ENCODE measurements around the gene ANKLE1.
"Not testable (repeated sequence)": the region's sequence is repeated elsewhere in the genome, so short reads cannot be mapped to it uniquely, and the experiment has no call there.

ANKLE1 gene

GRCh38 chr19:17246681-17247425 is 34.8 kb upstream of the ANKLE1 start:
- no peak for DNase-seq (ENCODE audit: low read depth)

DNA sequence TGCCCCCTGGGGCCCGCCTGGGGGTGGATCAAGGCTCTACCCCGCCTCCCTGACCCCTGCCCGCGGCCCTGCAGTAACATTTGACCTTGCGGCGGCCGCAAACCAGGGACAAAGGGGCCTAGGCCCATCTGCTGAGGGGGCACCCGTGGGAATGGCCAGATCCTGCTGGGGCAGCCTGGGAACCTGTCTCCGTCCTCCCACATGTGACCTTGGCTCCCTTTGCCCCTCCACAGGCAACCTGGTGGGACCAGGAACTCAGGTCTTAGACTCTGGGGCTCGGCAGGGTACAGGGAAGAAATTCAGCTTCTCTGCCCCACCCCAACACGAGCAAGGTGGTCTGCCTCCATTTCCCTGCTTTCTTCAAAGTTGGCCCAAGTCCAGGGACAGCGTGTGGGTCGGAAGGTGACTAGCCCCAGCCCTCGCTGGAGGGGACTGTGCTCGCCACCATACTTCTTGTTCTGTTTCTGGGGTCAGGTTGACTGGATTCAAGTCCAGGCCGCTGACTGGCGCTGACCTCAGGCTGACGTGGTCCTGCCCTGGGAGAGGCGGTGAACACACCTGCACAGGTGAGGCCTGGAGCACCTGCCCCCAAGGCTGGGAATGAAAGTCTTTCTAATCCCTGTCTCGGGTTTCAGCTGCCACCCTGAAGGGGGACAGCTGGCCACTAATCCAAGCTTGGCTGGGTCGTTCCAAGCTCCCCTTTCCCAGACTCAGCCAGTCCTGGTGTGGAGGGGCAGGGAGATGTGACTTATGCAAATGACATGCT is 33.5 kb upstream of the ANKLE1 start:
- no peak for DNase-seq (ENCODE audit: low read depth)

DNA sequence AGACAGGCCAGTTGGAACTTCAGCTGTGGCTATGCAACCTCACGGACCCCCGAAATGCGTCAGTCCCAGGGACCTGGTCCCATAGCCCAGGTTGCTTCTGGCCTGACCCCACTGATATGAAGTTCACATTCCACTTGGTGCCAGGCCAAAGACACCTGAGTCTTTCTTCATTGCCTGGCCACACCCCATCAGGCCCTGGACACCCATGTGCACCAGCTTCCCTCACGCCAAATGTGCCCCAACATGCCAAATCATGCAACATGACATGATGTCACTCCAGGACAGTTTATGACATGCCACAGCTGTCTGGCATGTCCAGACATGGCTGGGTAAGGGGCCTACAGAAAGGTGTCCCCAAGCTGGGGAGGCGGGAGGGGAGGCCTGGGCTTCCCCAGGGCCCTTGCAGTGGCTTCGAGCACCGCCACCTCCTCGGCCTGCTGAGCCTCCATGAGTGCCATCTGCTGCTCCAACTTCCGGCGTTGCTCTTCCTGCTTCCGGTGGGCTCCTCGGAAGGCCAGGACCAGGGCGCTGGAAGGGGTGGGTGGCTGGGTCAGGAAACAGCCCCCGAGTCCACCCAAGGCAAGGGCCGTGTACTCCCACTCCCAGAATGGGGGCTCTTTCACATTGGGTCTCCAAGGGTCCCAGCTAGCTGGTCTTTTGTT is 31.7 kb upstream of the ANKLE1 start:
- no peak for DNase-seq (ENCODE audit: low read depth)

- DNase-seq (ENCODE audit: low read depth): no peak
Measured at GRCh38 chr19:17254636-17255035, 27.1 kb upstream of the ANKLE1 start.

DNA sequence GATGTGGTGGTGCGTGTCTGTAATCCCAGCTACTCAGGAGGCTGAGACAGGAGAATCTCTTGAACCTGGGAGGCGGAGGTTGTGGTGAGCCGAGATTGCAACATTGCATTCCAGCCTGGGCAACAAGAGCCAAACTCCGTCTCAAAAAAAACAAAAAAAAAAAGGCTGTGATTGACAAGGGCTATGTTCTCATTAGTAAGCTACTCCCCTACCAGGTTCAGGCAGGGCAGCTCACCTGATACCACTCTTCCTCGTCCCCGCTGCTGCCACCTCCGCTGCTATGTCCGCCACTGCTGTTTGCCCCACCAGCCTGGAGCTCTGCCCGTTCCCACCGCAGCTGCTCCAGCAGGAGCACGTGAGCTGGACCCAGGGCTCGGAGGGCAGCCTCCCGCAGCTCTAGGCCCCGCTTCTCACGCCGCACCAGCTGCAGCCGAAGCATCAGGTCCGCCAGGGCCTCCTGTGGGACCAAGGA is 26.5 kb upstream of the ANKLE1 start:
- no peak for DNase-seq (ENCODE audit: low read depth)

- DNase-seq (ENCODE audit: low read depth): no peak
Measured at GRCh38 chr19:17256130-17256529, 25.6 kb upstream of the ANKLE1 start.

GRCh38 chr19:17259118-17259780 is 22.5 kb upstream of the ANKLE1 start:
- no peak for DNase-seq (ENCODE audit: low read depth)

- DNase-seq (ENCODE audit: low read depth): no peak
Measured at GRCh38 chr19:17259934-17260333, 21.8 kb upstream of the ANKLE1 start.

DNA sequence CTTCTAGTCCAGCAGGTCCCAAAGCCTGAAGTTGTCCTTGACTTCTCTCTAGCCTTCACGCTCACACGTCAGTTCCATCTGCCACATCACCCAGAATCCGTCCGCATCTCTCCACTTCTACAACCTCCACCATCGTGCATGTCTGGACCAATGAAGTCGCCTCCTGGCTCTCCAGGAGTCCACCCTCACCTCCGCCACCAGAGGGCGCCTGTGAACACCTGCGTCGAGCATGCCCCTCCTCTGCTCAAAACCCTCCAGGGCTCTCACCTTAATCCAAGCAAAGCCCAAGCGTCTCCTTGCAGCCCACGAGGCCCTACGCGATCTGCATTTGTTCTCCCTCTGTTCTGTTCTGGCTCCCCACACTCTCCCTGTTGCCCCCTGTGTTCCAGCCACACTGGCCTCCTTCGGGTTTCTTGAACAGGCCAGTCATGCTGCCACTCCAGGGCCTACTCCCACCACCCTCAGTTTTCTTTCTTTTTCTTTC is 20.8 kb upstream of the ANKLE1 start:
- peak; percentile 28 for DNase-seq (ENCODE audit: low read depth)

DNA sequence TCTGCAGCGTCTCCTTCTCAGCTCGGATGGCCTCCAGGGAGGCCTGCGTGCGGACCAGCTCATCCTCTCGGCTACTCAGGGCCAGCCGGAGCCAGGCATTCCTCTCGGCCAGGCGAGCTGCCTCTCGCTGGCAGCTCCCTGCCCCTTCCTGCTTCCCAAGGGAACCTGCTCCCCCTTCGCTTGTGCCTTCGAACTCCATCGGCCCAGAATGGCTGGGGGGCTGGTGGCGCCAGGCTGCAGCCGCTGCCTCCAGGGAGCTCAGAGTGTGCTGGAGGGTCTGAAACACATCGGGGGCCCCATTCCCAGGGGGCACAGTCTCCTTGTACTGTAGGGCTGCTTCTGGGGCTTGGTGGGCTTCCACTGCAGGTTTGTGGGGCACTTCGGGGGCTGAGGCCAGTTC is 19.1 kb upstream of the ANKLE1 start:
- DNase-seq (ENCODE audit: low read depth): no peak

GRCh38 chr19:17263712-17264640 is 17.7 kb upstream of the ANKLE1 start:
- DNase-seq (ENCODE audit: low read depth): no peak

GRCh38 chr19:17264641-17264979 is 17.1 kb upstream of the ANKLE1 start, which contains the start of gene USHBP1:
Gene USHBP1 (minus strand): TSS chr19:17264745. CDS start chr19:17264299, 446 bp downstream.
- DNase-seq (ENCODE audit: low read depth): no peak

DNA sequence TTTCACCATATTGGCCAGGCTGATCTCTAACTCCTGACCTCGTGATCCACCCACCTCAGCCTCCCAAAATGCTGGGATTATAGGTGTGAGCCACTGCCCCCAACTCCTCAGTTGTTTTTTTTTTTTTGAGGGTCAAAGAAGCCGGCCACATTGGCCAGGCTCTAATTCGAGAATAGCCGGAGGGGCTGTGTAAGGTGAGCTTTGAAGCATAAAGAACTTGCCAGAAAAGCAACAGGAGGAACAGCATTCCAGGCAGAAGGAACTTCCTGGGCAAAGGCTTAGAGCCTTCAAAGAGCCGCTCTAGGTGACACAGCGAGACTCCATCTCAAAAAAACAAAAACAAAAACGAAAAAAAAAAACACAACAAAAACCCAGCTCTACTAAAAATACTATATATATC is 15.7 kb upstream of the ANKLE1 start:
- DNase-seq (ENCODE audit: low read depth): no peak

GRCh38 chr19:17266589-17266974 is 15.1 kb upstream of the ANKLE1 start:
- no peak for DNase-seq (ENCODE audit: low read depth)

DNA sequence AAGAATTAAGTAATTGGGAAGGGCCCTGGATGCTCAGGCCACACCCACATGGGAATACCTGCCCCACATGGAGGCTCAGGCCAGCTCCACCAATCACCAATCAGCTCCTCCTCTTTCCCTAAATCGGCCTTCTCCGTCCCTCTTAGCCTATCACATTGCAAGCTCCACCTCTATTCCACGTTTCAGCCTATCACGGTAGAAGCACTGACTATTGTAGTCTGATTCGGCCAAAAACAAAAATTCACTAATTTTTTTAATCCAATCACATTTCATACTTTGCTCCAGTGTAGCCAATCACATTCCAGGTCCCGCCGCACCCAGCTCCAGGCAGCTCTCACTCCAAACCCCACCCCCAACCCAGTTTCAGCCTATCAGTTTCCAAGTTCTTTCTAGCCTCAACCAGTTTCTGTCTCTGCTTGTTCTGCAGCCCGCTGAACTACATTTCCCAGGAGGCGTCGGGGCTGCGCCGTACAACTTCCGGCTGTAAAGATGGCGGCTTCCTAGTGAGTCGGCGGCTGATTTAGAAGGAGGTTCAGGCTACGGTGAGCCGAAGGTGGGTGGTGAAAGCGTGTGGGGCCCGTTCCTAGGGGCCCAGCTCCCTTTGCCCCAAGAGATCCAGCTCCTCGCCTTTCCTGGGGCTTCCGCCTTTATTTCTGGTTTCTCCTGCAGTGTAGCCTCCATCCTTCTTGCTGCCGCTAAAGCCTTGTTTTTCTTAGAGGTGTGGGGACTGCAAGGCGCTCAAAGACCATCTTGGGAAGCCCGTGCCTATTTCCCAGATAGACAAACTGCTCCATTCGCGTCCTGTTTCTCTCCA is 14.5 kb upstream of the ANKLE1 start, which contains the start of gene BABAM1:
Gene BABAM1 (plus strand): TSS at position 469 of the 814 bp plus-strand sequence. CDS start 1,364 bp downstream, outside the sequence.
- peak; percentile 99 for DNase-seq (ENCODE audit: low read depth)

DNA sequence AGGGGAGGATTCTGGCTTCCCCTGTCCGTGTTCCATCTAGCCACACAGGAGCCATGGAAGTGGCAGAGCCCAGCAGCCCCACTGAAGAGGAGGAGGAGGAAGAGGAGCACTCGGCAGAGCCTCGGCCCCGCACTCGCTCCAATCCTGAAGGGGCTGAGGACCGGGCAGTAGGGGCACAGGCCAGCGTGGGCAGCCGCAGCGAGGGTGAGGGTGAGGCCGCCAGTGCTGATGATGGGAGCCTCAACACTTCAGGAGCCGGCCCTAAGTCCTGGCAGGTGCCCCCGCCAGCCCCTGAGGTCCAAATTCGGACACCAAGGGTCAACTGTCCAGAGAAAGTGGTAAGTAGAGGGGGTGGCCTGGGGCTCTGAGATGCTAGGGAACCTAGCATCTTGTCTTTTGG is 12.9 kb upstream of the ANKLE1 start:
- DNase-seq (ENCODE audit: low read depth): no peak

- DNase-seq (ENCODE audit: low read depth): not testable (repeated sequence)
Measured at GRCh38 chr19:17274892-17275291, 6.8 kb upstream of the ANKLE1 start.

DNA sequence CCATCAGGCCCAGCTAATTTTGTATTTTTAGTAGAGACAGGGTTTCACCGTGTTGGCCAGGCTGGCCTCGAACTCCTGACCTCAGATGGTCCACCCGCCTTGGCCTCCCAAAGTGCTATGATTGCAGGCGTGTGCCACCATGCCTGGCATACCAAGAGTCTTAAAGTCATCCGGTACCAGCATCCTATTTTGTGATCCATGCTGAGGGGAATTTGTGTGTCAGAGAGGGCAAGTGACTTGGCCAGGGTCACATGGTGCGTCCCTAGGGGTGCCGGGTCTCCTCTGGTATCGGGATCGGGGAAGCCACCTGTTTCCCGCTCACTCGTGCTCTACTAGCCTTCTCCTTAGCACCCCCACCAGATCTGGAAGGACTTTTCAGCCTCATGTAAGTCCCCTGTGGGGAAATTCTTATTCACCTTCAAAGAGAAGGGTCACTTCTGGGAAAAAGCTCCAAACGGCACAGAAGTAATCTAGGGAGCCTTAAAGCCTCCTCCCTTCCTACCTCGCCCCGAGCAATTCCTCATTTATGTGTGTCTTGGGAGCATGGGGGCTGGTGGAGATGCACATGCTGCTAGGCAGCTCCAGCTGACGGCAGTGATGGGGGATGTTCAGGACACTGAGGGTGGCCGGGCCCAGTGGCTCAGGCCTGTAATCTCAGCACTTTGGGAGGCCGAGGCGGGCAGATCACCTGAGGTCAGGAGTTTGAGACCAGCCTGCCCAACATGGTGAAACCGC is 6.1 kb upstream of the ANKLE1 start:
- no peak for DNase-seq (ENCODE audit: low read depth)

DNA sequence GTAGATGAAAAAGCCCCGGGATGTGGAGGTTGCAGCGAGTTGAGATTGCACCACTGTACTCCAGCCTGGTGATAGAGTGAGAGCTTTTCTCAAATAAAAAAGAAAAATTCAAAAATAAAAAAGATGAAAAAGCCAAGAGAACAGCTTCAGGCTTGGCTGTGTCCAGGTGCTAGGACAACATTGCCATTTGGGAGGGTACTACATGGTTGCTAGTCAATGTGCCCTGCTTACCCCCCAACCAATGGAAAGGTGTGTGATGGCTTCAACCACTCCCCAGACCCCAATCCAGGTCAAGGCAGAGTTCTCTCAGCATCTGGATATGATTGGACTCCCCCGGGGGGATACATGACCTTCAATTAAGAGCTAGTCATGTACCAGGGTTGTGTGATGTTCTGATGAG is 2.3 kb upstream of the ANKLE1 start:
- DNase-seq (ENCODE audit: low read depth): no peak

Measured in stromal cell of bone marrow (primary cell).